Measurements from ENCODE around the gene ADPRS.

Gene ADPRS

GRCh38 chr1:36123356-36123755, 34.7 kb downstream of the ADPRS start:
- Histone ChIP-seq H3K4me1 (ENCODE audit: control insufficient read depth in 1 of 2, insufficient read depth in 1 of 2, low read depth in 1 of 2, low read length in 1 of 2) (peaks cover 26 to 29% of the 10 kb centered on the region in 2 experiments), H3K27ac (no peak overlapping the region), H3K27me3 (peaks cover 56% of the 10 kb centered on the region), H3K4me3 (ENCODE audit: low read depth in 1 of 2, low read length in 1 of 2) (no peak overlapping the region), H3K9me3 (no peaks in the 10 kb centered on the region), H3K36me3 (no peaks in the 10 kb centered on the region)
- no peak for TF ChIP-seq CTCF (IDR thresholded peaks at IDR 0.05)

GRCh38 chr1:36124404-36125128, 35.9 kb downstream of the ADPRS start:
- H3K9me3 ChIP-seq, result no peaks in the 10 kb centered on the region
- no peaks in the 10 kb centered on the region for H3K36me3 ChIP-seq
- no peak for TF ChIP-seq CTCF (IDR thresholded peaks at IDR 0.05)
- H3K4me3 ChIP-seq (ENCODE audit: low read depth in 1 of 2, low read length in 1 of 2), result no peak overlapping the region
- peaks cover 23 to 27% of the 10 kb centered on the region in 2 experiments for H3K4me1 ChIP-seq (ENCODE audit: control insufficient read depth in 1 of 2, insufficient read depth in 1 of 2, low read depth in 1 of 2, low read length in 1 of 2)
- no peak overlapping the region for H3K27ac ChIP-seq
- H3K27me3 ChIP-seq, result peaks cover 56% of the 10 kb centered on the region

DNA sequence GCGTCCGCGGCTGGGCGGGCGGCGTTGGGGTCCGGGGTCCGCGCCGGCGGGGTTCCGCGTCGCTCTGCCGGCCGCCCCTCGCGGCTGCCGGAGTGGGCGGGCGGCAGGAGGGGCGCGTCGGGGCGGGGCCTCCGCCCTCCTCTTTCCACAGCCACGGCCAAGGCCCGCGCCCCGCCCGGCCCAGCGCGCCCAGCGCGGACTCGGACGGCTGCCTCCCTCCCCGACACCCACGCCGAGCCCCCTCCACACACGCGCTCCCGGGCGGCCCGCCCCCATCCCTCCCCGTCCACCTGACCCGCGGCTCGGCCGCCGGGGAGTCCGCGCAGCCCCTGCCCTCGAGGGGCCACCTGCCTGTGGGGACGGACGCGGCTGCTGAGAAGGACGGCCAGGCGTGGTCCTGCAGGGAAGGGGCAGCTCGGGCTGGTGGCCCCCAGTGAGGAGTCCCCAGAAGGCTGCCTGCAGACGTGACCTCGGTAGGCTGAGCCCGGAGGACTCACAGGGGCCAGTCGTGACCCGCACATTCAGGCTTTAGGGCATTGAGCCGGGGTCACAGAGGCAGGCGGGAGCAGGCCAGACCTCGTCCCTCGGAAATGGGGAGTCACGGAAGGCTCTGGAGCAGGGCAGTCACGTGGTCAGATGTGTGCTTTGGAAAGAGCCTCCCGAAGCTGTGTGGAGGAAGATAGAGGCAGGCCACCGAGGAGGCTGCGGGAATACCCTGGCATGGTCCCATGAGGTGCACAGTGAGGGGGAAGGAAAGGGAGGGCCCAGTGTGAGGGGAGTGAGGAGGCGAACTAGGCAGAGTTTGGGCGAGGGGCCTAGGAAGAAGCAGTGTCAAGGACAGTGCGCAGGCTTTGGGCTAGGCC, 36.7 kb downstream of the ADPRS start, which contains the start of gene COL8A2:
Gene COL8A2 (minus strand): TSS at position 94 of the 863 bp plus-strand sequence. CDS start 24,980 bp downstream, outside the sequence.
- Histone ChIP-seq H3K4me1 (ENCODE audit: control insufficient read depth in 1 of 2, insufficient read depth in 1 of 2, low read depth in 1 of 2, low read length in 1 of 2) (peaks cover 16 to 20% of the 10 kb centered on the region in 2 experiments), H3K4me3 (ENCODE audit: low read depth in 1 of 2, low read length in 1 of 2) (peak within 1 kb of the TSS in 1 of 2 experiments; percentile 36), H3K9me3 (no peaks in the 10 kb centered on the region), H3K36me3 (no peaks in the 10 kb centered on the region), H3K27me3 (peaks cover 56% of the 10 kb centered on the region), H3K27ac (no peak within 1 kb of the TSS)
- TF ChIP-seq CTCF (IDR thresholded peaks at IDR 0.05), result no peak

- no peaks in the 10 kb centered on the region for H3K36me3 ChIP-seq
- peaks cover 16 to 20% of the 10 kb centered on the region in 2 experiments for H3K4me1 ChIP-seq (ENCODE audit: control insufficient read depth in 1 of 2, insufficient read depth in 1 of 2, low read depth in 1 of 2, low read length in 1 of 2)
- no peak overlapping the region for H3K27ac ChIP-seq
- no peaks in the 10 kb centered on the region for H3K9me3 ChIP-seq
- no peak for TF ChIP-seq CTCF (IDR thresholded peaks at IDR 0.05)
- no peak overlapping the region for H3K4me3 ChIP-seq (ENCODE audit: low read depth in 1 of 2, low read length in 1 of 2)
- H3K27me3 ChIP-seq, result peaks cover 56% of the 10 kb centered on the region
These were observed 37.5 kb downstream of the ADPRS start for GRCh38 chr1:36126005-36126716.

DNA sequence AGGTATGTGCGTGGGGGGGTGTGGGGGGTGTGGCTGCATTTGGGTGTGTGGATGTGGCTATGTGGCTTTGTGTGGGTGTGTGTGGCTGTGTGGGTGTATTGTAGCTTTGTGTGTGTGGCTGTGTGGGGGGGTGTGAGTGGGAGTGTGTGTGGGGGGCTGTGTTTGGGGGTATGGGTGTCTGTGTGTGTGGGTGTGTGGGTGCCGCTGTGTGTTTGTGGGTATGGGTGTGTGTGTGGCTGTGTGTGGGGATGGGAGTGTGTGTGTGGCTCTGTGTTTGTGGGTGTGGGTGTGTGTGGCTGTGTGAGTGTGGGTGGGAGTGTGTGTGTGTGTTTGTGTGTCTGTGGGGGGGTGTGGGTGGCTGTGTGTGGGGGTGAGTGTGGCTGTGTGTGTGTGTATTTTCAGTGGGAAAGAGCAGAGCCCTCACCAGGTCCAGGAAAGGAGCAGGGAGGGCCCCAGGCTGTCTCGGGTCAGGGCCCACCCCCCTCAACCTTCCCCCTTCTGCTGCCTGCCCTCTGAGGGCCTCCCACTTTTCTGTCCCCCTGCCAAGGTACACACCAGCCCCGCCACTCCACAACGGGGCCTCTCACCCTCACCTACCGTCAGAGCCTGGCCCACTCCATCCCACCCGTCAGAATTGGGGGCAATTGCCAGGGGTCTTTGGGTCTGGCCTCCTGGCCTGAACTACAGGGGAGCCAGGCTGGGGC, 38.3 kb downstream of the ADPRS start:
- Histone ChIP-seq H3K4me3 (ENCODE audit: low read depth in 1 of 2, low read length in 1 of 2) (no peak overlapping the region), H3K36me3 (no peaks in the 10 kb centered on the region), H3K27ac (no peak overlapping the region), H3K9me3 (no peaks in the 10 kb centered on the region), H3K4me1 (ENCODE audit: control insufficient read depth in 1 of 2, insufficient read depth in 1 of 2, low read depth in 1 of 2, low read length in 1 of 2) (peaks cover 16 to 20% of the 10 kb centered on the region in 2 experiments), H3K27me3 (peaks cover 52% of the 10 kb centered on the region)
- TF ChIP-seq CTCF (IDR thresholded peaks at IDR 0.05), result no peak
